ENCODE measurements around the gene TRIM2. TPM values are rescaled to one million over a fixed set of nuclear protein-coding genes. Genes with fewer than 3 reads are reported as not detected.

TRIM2 gene
- total and polyA plus RNA-seq, 2 donors (not counting 1 experiment from before 2014, with no cell fraction given), result 39.6 to 90.8 TPM

GRCh38 chr4:153241295-153241694 is 37.1 kb downstream of the TRIM2 start:
- H3K27ac ChIP-seq (ENCODE audit: insufficient read depth, low read length), result no peak overlapping the region
- no peaks in the 10 kb centered on the region for H3K27me3 ChIP-seq (ENCODE audit: control insufficient read depth, insufficient read depth, low read length)
- no peaks in the 10 kb centered on the region for H4K20me1 ChIP-seq (ENCODE audit: control insufficient read depth, extremely low read depth, insufficient read depth, low read length)
- no peak overlapping the region for H2AFZ ChIP-seq (ENCODE audit: low read length)
- no peaks in the 10 kb centered on the region for H3K36me3 ChIP-seq (ENCODE audit: control insufficient read depth, insufficient read depth, low read length)
- H3K4me1 ChIP-seq (ENCODE audit: control insufficient read depth, extremely low read depth, insufficient read depth, low read length), result peaks cover 2% of the 10 kb centered on the region
- no peaks in the 10 kb centered on the region for H3K9me3 ChIP-seq (ENCODE audit: control insufficient read depth, insufficient read depth, low read depth, low read length)
- no peak overlapping the region for H3K4me2 ChIP-seq (ENCODE audit: extremely low read depth, insufficient read depth, low read length)
- no peak overlapping the region for H3K4me3 ChIP-seq (replicated peaks in 1 of 4; ENCODE audit: control extremely low read depth in 1 of 4, insufficient read depth in 1 of 4, low read depth in 3 of 4, low read length in 4 of 4)
- H3K79me2 ChIP-seq (ENCODE audit: control insufficient read depth, insufficient read depth, low read length), result peaks cover 4% of the 10 kb centered on the region
- no peak for TF ChIP-seq EZH2 (IDR thresholded peaks at IDR 0.05; ENCODE audit: low read length, missing control alignments)
- no peak for TF ChIP-seq CTCF (conservative IDR thresholded peaks at IDR 0.05 in 1 of 2, IDR thresholded peaks at IDR 0.05 in 1 of 2; ENCODE audit: low read depth in 1 of 2, low read length in 2 of 2)
- no peak overlapping the region for H3K9ac ChIP-seq (ENCODE audit: insufficient read depth, low read length)
- DNase-seq (ENCODE audit: low read depth in 2 of 2), result no peak

GRCh38 chr4:153241970-153242838 is 38.0 kb downstream of the TRIM2 start:
- H2AFZ ChIP-seq (ENCODE audit: low read length), result no peak overlapping the region
- H3K9me3 ChIP-seq (ENCODE audit: control insufficient read depth, insufficient read depth, low read depth, low read length), result no peaks in the 10 kb centered on the region
- H4K20me1 ChIP-seq (ENCODE audit: control insufficient read depth, extremely low read depth, insufficient read depth, low read length), result no peaks in the 10 kb centered on the region
- no peak overlapping the region for H3K9ac ChIP-seq (ENCODE audit: insufficient read depth, low read length)
- no peak overlapping the region for H3K27ac ChIP-seq (ENCODE audit: insufficient read depth, low read length)
- peak; percentile 26 to 41 for DNase-seq (ENCODE audit: low read depth in 2 of 2)
- H3K27me3 ChIP-seq (ENCODE audit: control insufficient read depth, insufficient read depth, low read length), result no peaks in the 10 kb centered on the region
- peaks cover 4% of the 10 kb centered on the region for H3K4me1 ChIP-seq (ENCODE audit: control insufficient read depth, extremely low read depth, insufficient read depth, low read length)
- no peak overlapping the region for H3K4me2 ChIP-seq (ENCODE audit: extremely low read depth, insufficient read depth, low read length)
- TF ChIP-seq EZH2 (IDR thresholded peaks at IDR 0.05; ENCODE audit: low read length, missing control alignments) (no peak), CTCF (conservative IDR thresholded peaks at IDR 0.05 in 1 of 2, IDR thresholded peaks at IDR 0.05 in 1 of 2; ENCODE audit: low read depth in 1 of 2, low read length in 2 of 2) (no peak)
- H3K36me3 ChIP-seq (ENCODE audit: control insufficient read depth, insufficient read depth, low read length), result peaks cover 1% of the 10 kb centered on the region
- H3K79me2 ChIP-seq (ENCODE audit: control insufficient read depth, insufficient read depth, low read length), result peaks cover 4% of the 10 kb centered on the region
- no peak overlapping the region for H3K4me3 ChIP-seq (replicated peaks in 1 of 4; ENCODE audit: control extremely low read depth in 1 of 4, insufficient read depth in 1 of 4, low read depth in 3 of 4, low read length in 4 of 4)

- TF ChIP-seq EZH2 (IDR thresholded peaks at IDR 0.05; ENCODE audit: low read length, missing control alignments), result no peak
- no peak for TF ChIP-seq CTCF (conservative IDR thresholded peaks at IDR 0.05 in 1 of 2, IDR thresholded peaks at IDR 0.05 in 1 of 2; ENCODE audit: low read depth in 1 of 2, low read length in 2 of 2)
These were observed 38.6 kb downstream of the TRIM2 start for GRCh38 chr4:153242839-153243324.

More at GRCh38 chr4:153242839-153243324, 38.6 kb downstream of the TRIM2 start:
- Histone ChIP-seq H4K20me1 (ENCODE audit: control insufficient read depth, extremely low read depth, insufficient read depth, low read length) (no peaks in the 10 kb centered on the region), H3K79me2 (ENCODE audit: control insufficient read depth, insufficient read depth, low read length) (peaks cover 3% of the 10 kb centered on the region), H3K36me3 (ENCODE audit: control insufficient read depth, insufficient read depth, low read length) (peaks cover 1% of the 10 kb centered on the region), H3K27me3 (ENCODE audit: control insufficient read depth, insufficient read depth, low read length) (no peaks in the 10 kb centered on the region), H3K9ac (ENCODE audit: insufficient read depth, low read length) (no peak overlapping the region), H3K4me1 (ENCODE audit: control insufficient read depth, extremely low read depth, insufficient read depth, low read length) (peaks cover 4% of the 10 kb centered on the region), H3K4me2 (ENCODE audit: extremely low read depth, insufficient read depth, low read length) (no peak overlapping the region), H3K9me3 (ENCODE audit: control insufficient read depth, insufficient read depth, low read depth, low read length) (no peaks in the 10 kb centered on the region), H3K27ac (ENCODE audit: insufficient read depth, low read length) (no peak overlapping the region), H3K4me3 (replicated peaks in 1 of 4; ENCODE audit: control extremely low read depth in 1 of 4, insufficient read depth in 1 of 4, low read depth in 3 of 4, low read length in 4 of 4) (no peak overlapping the region), H2AFZ (ENCODE audit: low read length) (no peak overlapping the region)
- no peak for DNase-seq (ENCODE audit: low read depth in 2 of 2)
